ENCODE measurements around the gene AJUBA.

The AJUBA gene

GRCh38 chr14:22932146-22932545, 50.2 kb downstream of the AJUBA start:
- no peak for DNase-seq

GRCh38 chr14:22929961-22930364, 52.4 kb downstream of the AJUBA start:
- DNase-seq = no peak

- peak; percentile 100 for DNase-seq
Observed at GRCh38 chr14:22929104-22929960, 53.0 kb downstream of the AJUBA start, which contains the start of gene PRMT5. PRMT5 (minus strand) TSS chr14:22929376; CDS start chr14:22929361, 15 bp downstream.

- no peak for DNase-seq
Observed at GRCh38 chr14:22928237-22929103, 53.9 kb downstream of the AJUBA start.

GRCh38 chr14:22926316-22926715, 56.0 kb downstream of the AJUBA start:
- DNase-seq = no peak

- no peak for DNase-seq
Observed at GRCh38 chr14:22925513-22925912, 56.8 kb downstream of the AJUBA start.

GRCh38 chr14:22923746-22924145, 58.6 kb downstream of the AJUBA start:
- no peak for DNase-seq

- DNase-seq = no peak
Observed at GRCh38 chr14:22922294-22922693, 60.1 kb downstream of the AJUBA start.
